GM12878 (cell line): ENCODE data around the gene C1QTNF5.

Experiments used
- CHD4 ChIP-seq: fragments of 200-600 bp; sonication (generic); IDR thresholded peaks from 2 replicates; pipeline ENCODE4 v1.6.1; 2016; ENCODE audit warnings: mild to moderate bottlenecking
- CTCF ChIP-seq, 3 experiments: IDR thresholded peaks in 2 of 3; conservative IDR thresholded peaks in 1 of 3; 2 replicates each; pipeline ENCODE4 v1.5.1; 2011; ENCODE audit warnings: low read depth in 3 of 3, low read length in 3 of 3, mild to moderate bottlenecking in 3 of 3, control low read depth in 2 of 3, moderate library complexity in 2 of 3, inconsistent platforms in 1 of 3, mixed read lengths in 1 of 3; ENCODE audit not compliant: control insufficient read depth in 2 of 3, insufficient read depth in 1 of 3; ENCODE audit errors: extremely low read depth in 1 of 3
- E4F1 ChIP-seq: fragments of 450-650 bp; IDR thresholded peaks from 2 replicates; pipeline ENCODE4 v1.6.1; 2018; ENCODE audit warnings: borderline replicate concordance, mild to moderate bottlenecking; ENCODE audit not compliant: partially characterized antibody
- EGR1 ChIP-seq, 2 experiments: IDR thresholded peaks; 1 replicate in 1 of 2; 2 replicates in 1 of 2; pipeline ENCODE4 v1.6.1; 2011 to 2012; ENCODE audit warnings: low read depth in 2 of 2, low read length in 2 of 2, borderline replicate concordance in 1 of 2, mild to moderate bottlenecking in 1 of 2, moderate library complexity in 1 of 2
- JUND ChIP-seq: IDR thresholded peaks from 2 replicates; pipeline ENCODE4 v1.6.1; 2012; ENCODE audit warnings: low read depth, mild to moderate bottlenecking, low read length, improper control_type of control experiment, moderate library complexity
- PAX8 ChIP-seq: fragments of 450-650 bp; IDR thresholded peaks from 2 replicates; pipeline ENCODE4 v1.6.1; 2017; ENCODE audit warnings: mild to moderate bottlenecking, moderate library complexity
- RAD21 ChIP-seq: IDR thresholded peaks from 2 replicates; pipeline ENCODE4 v1.6.1; 2011; ENCODE audit warnings: mild to moderate bottlenecking, low read depth, low read length, moderate library complexity; ENCODE audit not compliant: insufficient read depth
- REST ChIP-seq: IDR thresholded peaks from 2 replicates; pipeline ENCODE4 v1.6.1; 2012; ENCODE audit warnings: mild to moderate bottlenecking, low read depth, low read length
- RFX5 ChIP-seq: IDR thresholded peaks from 2 replicates; pipeline ENCODE4 v1.6.1; 2011; ENCODE audit warnings: low read depth, low read length, improper control_type of control experiment
- STAT3 ChIP-seq: IDR thresholded peaks from 2 replicates; pipeline ENCODE4 v1.6.1; 2011; ENCODE audit warnings: low read depth, low read length, improper control_type of control experiment
- TCF3 ChIP-seq: IDR thresholded peaks from 2 replicates; pipeline ENCODE4 v1.6.1; 2012; ENCODE audit warnings: low read depth, mild to moderate bottlenecking, low read length, borderline replicate concordance; ENCODE audit not compliant: insufficient read depth
- USF2 ChIP-seq: IDR thresholded peaks from 2 replicates; pipeline ENCODE4 v1.6.1; 2011; ENCODE audit warnings: low read depth, low read length, improper control_type of control experiment, borderline replicate concordance

GRCh38 chr11:119341222-119342022 lies 739 bp upstream of the C1QTNF5 start:
- no peak for TF ChIP-seq CTCF (IDR thresholded peaks at IDR 0.05 in 2 of 3, conservative IDR thresholded peaks at IDR 0.05 in 1 of 3; ENCODE audit: control insufficient read depth in 2 of 3, extremely low read depth in 1 of 3, insufficient read depth in 1 of 3, low read depth in 3 of 3, low read length in 3 of 3)
- TF ChIP-seq E4F1, result no peak
- no peak for TF ChIP-seq EGR1 (IDR thresholded peaks at IDR 0.05; ENCODE audit: borderline replicate concordance in 1 of 2, low read depth in 2 of 2, low read length in 2 of 2)
- no peak for TF ChIP-seq TCF3
- TF ChIP-seq REST, result no peak
- TF ChIP-seq CHD4, result no peak
- no peak for TF ChIP-seq STAT3
- TF ChIP-seq JUND, result no peak
- TF ChIP-seq USF2, result no peak
- no peak for TF ChIP-seq PAX8
- TF ChIP-seq RFX5, result no peak
- TF ChIP-seq RAD21, result no peak
